HG02642 (cell line): ENCODE results near the gene COPZ2.
A peak's percentile ranks its signal among the peaks of the same experiment; 100 is the strongest.
"Not testable (repeated sequence)": the region's sequence is repeated elsewhere in the genome, so short reads cannot be mapped to it uniquely, and the experiment has no call there.

Experiments
- ATAC-seq: cut with Tn5 transposase; IDR thresholded peaks from one replicate; pipeline ENCODE4 v1.9.1; 2021; ENCODE audit warnings: mild to moderate bottlenecking; ENCODE audit not compliant: unreplicated experiment, poor library complexity

Gene COPZ2

GRCh38 chr17:48012151-48012520, 25.5 kb downstream of the COPZ2 start:
- ATAC-seq: peak; percentile 53

DNA sequence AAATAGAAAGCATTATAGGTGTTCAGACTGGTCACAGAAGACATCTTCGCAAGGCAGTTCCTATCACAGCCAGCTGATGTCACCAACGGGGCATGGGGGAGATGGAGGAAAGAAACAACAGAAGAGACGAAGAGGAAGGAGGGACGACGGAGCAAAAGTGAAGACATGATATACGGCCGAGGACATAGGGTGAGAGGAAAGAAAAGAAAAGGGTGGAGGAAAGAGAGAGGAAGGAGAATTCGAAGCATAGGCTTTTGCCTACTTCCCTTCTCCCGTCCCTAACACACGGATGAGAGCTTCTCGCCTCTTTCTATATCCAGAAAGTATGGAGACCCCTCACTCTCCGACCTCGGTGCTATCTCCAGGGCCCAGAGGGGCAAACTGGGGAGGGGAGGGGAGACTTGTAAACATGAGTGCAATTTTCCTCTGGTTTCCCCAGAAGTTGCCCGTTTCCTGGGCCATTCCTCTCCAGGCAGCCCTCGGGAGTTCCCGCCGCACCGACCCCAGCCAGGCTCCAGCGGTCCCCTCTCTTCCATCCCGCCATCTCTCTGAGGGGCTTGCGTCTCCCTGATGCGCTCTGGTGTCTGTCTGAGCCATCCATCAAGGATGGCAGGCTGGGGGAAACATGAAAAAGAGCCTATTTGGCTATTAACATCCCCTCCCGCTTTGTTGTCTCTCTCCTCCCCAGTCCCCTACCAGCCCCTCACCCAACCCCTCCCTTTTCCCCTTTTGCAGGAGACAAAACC, 26.0 kb downstream of the COPZ2 start:
- no peak for ATAC-seq

GRCh38 chr17:48010193-48010592, 27.4 kb downstream of the COPZ2 start:
- no peak for ATAC-seq

DNA sequence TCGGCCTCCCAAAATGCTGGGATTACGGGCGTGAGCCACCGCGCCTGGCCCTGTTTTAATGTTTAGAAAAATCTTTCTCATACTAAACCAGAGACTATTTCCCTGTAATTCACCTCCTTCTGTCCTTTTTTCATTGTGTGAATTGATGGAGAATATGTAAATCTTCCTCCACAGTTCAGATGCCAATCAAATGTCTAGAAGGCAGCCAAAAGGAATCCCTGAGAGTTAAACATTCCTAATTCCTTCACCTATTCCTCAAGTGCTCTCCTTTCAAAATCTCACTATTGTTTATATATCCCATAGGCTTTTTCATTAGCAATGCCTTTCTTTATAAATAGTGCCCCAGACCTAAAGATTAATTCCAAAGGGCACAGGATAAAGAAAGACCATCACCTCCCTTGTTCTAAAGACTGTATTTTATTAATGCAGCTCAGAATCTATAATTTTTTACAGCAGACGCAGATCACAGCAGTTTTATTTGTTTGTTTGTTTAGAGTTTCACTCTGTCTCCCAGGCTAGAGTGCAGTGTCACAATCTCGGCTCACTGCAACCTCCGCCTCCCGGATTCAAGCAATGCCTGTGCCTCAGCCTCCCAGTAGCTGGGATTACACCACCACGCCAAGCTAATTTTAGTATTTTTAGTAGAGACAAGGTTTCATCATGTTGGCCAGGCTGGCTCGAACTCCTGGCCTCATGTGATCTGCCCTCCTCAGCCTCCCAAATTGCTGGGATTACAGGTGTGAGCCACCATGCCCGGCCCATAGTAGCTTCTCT, 30.5 kb downstream of the COPZ2 start:
- no peak for ATAC-seq

GRCh38 chr17:48004983-48005382, 32.6 kb downstream of the COPZ2 start:
- ATAC-seq: no peak

DNA sequence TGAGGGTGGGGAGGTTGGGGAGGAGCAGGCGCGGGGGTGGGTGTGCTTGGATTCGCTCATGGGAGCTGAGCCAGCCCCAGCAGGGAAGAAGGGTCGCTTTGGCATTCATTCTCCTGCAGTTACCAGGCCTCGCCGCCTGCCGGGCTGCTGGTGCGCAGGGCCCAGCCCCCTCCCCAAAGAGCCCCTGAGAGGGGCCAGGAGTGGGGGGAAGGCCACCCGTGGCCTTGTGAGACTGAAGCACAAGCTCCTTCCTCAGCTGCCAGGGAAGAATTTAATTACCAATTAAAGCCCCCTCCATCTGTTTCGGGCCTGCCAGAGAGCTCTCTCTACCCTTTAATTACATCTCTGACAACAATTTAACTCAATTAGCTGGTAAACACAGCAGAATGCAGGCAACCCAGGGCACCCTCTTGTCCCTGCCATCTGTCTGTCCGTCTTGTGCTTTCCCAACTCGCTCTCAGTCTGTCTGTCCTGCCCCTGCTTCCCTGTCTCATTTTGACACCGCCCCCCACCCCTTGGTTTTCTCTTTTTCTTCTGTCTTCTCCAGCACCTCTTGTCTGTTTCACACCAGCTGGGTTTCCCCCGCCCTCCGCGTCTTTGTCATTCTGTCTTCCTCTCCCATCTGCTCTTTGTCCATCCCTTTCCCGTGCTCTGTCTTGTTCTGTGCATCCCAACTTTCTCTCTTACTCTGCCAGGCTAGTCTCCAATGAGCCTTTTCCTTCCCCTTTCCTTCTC, 34.0 kb downstream of the COPZ2 start:
- ATAC-seq: no peak

DNA sequence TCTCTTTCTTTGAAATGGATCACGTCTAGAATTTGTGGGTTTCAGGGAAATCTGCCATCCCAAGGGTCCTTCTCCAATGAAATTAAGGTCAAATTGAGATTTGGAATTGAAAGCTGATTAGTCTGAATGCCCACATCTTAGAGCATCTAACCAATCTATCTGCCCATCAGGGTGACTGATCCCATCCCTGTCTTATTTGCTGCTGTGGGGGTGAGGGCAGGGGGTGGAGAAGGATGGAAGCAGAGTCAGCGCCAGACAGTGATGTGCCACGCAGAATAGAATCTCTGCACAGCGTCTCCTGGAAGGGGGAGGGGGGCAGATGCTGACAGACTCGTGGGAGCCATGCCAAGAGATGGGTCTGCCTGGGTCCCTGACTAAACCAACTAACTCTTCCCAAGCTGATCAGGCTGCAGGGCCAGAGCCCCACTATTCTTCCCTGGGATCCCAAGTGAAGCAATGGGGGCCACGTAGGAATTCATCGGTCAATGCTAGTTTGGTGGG, 34.6 kb downstream of the COPZ2 start:
- ATAC-seq: no peak

DNA sequence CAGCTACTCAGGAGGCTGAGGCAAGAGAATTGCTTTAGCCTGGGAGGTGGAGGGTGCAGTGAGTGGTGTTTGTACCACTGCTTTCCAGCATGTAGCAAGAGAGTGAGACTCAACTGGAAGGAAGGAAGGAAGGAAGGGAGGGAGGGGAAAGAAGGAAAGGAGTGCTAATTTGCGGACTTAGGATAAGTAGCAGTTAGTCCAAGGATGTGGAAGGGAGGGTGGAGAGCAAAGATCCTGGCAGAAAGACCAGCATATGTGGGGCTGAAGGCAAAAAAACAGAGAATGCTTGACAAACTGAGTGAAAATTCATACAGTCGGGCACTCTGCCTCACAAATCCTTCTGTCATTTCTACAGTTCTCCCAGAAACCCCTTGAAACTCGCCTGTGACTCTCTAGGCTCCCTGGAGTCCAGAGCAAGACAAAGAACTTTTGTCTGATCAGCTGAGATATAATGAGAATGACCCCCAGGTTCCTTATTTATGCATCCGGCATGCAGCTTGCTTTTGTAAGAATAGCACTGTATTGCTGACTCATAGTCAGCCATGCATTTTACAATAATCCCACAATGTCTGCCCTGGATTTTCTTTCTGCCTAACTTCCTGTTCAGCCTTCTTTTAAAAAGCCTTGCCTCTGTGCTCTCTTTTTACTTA, 35.2 kb downstream of the COPZ2 start:
- no peak for ATAC-seq

DNA sequence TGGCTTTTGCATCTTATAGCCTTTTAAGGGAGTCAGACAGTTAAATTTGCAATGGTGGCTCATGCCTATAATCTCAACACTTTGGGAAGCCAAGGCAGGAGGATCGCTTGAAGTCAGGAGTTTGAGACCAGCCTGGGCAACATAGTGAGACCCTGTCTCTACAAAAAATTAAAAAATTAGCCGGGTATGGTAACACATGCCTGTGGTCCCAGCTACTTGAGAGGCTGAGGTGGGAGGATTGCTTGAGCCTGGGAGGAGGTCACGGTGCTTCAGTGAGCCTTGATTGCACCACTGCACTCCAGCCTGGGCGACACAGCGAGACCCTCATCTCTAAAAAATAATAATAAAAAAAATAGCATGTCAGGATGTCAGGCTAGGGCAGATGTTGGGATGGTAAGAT, 35.9 kb downstream of the COPZ2 start:
- not testable (repeated sequence) for ATAC-seq

DNA sequence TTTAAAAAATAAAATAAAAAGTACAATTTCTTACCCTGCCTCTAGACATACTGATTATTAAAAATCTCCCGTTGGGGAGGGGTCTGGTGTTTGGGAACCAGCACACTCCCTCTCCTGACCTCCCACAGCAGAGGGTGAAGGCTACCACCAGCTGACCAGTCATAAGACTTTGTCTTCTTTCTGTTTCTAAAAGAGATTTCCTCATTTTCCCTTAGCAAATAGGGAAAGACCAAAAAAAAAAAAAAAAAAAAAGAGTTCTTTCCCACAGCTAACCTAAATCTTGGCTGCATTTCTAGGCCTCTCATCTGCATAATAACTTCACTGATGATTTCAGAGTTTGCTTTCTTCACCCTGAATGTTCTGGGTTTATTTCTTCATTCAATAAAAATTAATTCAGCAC, 36.4 kb downstream of the COPZ2 start:
- ATAC-seq: no peak

DNA sequence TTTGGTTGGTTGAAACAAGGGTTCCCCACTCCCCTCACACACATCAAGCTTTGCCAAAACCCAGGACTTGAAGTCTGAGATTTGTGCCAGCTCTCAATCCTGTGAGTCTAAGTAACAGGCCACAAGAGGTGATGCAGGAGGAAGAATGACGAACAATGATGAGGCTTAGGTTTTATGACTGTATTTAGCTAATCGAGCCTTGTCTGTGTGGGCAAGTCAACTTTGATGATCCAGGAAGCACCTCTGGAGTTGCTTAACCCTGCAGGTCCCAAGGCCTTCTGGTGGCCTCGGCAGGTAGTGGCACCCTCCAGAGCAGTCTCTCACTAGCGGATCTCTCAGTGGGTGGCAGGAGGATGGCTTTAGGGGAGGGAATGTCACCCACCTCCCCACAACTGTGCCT, 38.0 kb downstream of the COPZ2 start:
- ATAC-seq: no peak

DNA sequence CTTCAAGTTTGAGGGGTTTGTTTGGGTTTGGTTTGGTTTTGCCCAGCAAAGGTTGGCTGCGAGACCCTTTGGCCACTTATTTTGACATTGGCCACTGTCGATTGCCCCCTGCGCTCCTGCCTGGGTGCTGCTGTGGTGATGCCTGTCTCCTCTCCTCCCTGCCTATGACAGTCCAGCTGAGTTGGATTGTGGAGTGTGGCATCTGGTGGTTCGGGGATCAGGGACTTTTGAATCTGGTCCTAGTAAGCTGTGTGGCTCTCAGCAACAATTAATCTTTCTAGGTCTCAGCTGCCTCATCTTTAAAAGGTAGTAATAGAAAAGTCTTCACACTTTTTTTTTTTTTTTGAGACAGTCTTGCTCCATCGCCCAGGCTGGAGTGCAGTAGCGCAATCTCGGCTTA, 39.6 kb downstream of the COPZ2 start:
- ATAC-seq: no peak

GRCh38 chr17:47997586-47997985, 40.0 kb downstream of the COPZ2 start:
- ATAC-seq: no peak

DNA sequence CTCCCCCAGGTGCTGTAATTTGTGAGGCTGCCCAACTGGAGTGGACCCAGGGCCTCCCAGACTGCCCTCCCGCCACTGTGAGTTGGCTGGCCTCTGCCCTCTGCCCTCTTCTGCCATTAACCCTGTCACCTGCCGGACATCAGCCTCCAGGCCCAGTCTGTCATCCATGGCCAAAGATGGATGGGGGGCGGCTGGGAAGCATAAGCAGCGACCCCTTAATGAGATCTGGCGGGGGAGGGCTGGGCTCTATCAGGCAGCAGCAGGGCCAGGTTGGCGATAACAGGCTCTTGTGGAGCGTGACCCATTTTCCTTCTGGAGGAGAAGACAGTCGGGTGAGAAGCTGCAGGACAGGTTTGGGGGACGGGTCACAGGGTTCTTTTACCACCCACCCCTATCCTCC, 41.4 kb downstream of the COPZ2 start:
- no peak for ATAC-seq

GRCh38 chr17:47995241-47995935, 42.2 kb downstream of the COPZ2 start:
- ATAC-seq: no peak

- ATAC-seq: no peak
Measured at GRCh38 chr17:47994724-47995123, 42.9 kb downstream of the COPZ2 start.

GRCh38 chr17:47993964-47994363, 43.6 kb downstream of the COPZ2 start:
- no peak for ATAC-seq

DNA sequence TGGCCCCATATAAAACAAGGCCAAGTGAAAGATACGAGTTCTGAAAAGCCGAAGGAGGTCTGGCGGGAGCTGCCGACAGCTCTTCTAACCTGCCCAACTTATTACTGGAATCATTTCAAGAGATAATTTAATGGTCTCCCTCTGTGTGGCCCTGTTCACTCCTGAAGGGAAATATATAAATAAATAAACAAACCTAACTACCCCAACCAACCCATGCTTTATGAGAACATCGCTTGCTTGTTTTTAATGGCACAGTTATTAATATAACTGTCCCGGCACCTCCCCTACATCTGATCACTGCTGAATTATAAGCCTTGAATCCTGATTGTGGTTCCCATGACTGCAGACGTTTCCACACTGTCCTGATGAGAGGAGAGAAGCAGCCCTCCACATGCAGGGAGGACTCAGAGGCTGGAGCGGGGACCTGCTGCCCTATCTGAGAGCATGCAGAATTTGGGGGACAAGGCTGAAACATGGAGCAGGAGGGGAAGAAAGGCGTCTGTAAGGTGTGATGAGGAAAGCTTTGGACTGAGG, 44.5 kb downstream of the COPZ2 start:
- no peak for ATAC-seq

GRCh38 chr17:47992216-47992615, 45.4 kb downstream of the COPZ2 start:
- ATAC-seq: no peak
